ENCODE measurements around the gene RFNG. TPM values are rescaled to one million over a fixed set of nuclear protein-coding genes. Genes with fewer than 3 reads are reported as not detected.

Gene RFNG
- total and polyA plus RNA-seq, 2 of the 13 experiments (the other 11 are each of a cell fraction or from before 2014, with no cell fraction given) = 61.4 to 64.0 TPM

- TF ChIP-seq AKNA (CRISPR knock-in tag; IDR thresholded peaks at IDR 0.05; ENCODE audit: borderline replicate concordance) (no peak), ZEB1 (IDR thresholded peaks at IDR 0.05; ENCODE audit: insufficient replicate concordance, low read depth) (no peak), GRHL1 (CRISPR knock-in tag; conservative IDR thresholded peaks at IDR 0.05) (no peak), IKZF1 (IDR thresholded peaks at IDR 0.05) (no peak), ZNF3 (CRISPR knock-in tag; IDR thresholded peaks at IDR 0.05) (no peak; the same call in 1 of the 2 replicates), RARA (CRISPR knock-in tag; IDR thresholded peaks at IDR 0.05) (no peak), MNT (IDR thresholded peaks at IDR 0.05) (no peak), ZNF484 (CRISPR knock-in tag; IDR thresholded peaks at IDR 0.05; ENCODE audit: borderline replicate concordance, low read depth) (no peak), ZNF790 (CRISPR knock-in tag; IDR thresholded peaks at IDR 0.05; ENCODE audit: borderline replicate concordance) (no peak), NFE2 (CRISPR knock-in tag; IDR thresholded peaks at IDR 0.05) (no peak), GABPB1 (CRISPR knock-in tag; IDR thresholded peaks at IDR 0.05) (no peak; the same call in 1 of the 2 replicates), GZF1 (CRISPR knock-in tag; IDR thresholded peaks at IDR 0.05) (no peak), THRA (CRISPR knock-in tag; IDR thresholded peaks at IDR 0.05; ENCODE audit: borderline replicate concordance) (no peak), MAFF (IDR thresholded peaks at IDR 0.05; ENCODE audit: low read depth, low read length) (no peak)
Observed at GRCh38 chr17:82018989-82019689, 32.5 kb downstream of the RFNG start (continued).
